Sciatic nerve (tissue), 2 donors: ENCODE data around the gene SMIM24. TPM values are rescaled to one million over a fixed set of nuclear protein-coding genes. Genes with fewer than 3 reads are reported as not detected.
"Not testable (repeated sequence)": the region's sequence is repeated elsewhere in the genome, so short reads cannot be mapped to it uniquely, and the experiment has no call there.

Source experiments
- ATAC-seq: fragments of 200-7000 bp; cut with Tn5 transposase; one replicate; pipeline ENCODE4 v1.9.1; 2020; ENCODE audit warnings: mild to moderate bottlenecking, moderate library complexity
- DNase-seq: peaks from one replicate; pipeline ENCODE4 v3.0.0-alpha.2; 2020; ENCODE audit warnings: low spot score
- intact Hi-C: fragments of 100-400 bp; cut with DNase I; formaldehyde crosslinking; loops from one replicate; pipeline ENCODE4 v1.14.2; 2022
- total RNA-seq: library from RNA; stranded (reverse); fragmentation: NEBNext Ultra II Directional; extraction: Animal tissue kit (Norgen Biotek cat#: 25700); gene quantifications from one replicate; pipeline ENCODE4 v1.2.1, GENCODE V29; 2021
- donor health status: DM: no; HTN: no; CAD: no.
- donor health status: DM: no; HTN: no; CAD: no.

The SMIM24 gene
- total RNA-seq, 1 donor from 2014 or later, result not detected

DNA sequence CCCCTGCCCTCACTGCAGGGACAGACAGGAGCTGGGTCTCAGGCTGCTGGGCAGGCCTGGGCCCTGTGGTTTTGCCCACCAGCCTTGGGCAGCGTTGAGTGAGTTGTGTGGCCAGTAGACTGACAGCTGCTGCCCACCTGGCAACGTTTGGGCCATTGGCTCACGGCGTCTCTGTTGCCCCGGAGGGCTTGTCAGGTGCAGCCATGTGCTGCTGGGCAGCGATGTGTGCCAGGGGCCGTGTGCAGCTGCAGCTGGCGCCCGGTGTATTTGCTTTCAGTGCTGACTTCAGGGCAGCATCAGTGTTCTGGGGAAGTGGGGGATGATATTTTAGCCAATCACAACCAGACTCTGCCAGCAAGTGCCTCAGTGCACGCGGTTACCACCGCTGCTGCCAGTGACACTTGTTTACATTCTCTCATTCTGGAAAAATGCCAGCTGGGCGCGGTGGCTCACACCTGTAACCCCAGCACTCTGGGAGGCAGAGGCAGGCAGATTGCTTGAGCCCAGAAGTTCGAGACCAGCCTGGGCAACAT is 36.4 kb upstream of the SMIM24 start:
- DNase-seq (no peak), ATAC-seq (no peak)
- intact Hi-C loops, result no loop called here

DNA sequence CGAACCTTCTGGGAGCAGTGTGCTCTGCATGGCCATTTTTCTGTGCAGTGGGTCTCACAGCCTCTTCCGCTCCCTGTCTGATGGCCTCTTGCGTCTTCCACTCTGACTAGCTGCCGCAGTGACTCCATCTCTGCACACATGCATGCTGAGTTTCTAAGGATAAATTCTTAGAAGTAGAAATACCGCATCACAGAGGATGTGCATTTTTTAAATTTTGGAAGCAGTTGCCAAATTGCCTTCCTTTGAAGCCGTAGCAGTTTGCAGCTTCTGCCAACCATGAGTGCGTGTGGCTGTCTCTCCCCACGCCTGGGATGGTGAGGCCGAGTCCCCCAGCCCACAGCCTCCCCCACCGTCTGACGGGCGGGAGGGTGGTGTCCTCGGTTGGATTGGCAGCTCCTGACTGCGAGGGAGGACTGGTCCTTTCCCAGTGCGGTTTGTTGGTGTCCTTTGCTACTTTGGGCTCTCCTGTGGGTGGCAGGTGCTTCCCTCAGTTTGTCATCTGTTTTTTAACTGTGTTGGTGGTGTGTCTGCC is 35.6 kb upstream of the SMIM24 start:
- DNase-seq (no peak), ATAC-seq (no peak)
- intact Hi-C loops, result no loop called here

GRCh38 chr19:3514930-3515329 is 34.6 kb upstream of the SMIM24 start:
- DNase-seq (no peak), ATAC-seq (peak; percentile 4)
- intact Hi-C loops, result no loop called here

- ATAC-seq (peak; percentile 5), DNase-seq (no peak)
- intact Hi-C loops, result no loop called here
Measured at GRCh38 chr19:3513229-3514140, 33.2 kb upstream of the SMIM24 start.

DNA sequence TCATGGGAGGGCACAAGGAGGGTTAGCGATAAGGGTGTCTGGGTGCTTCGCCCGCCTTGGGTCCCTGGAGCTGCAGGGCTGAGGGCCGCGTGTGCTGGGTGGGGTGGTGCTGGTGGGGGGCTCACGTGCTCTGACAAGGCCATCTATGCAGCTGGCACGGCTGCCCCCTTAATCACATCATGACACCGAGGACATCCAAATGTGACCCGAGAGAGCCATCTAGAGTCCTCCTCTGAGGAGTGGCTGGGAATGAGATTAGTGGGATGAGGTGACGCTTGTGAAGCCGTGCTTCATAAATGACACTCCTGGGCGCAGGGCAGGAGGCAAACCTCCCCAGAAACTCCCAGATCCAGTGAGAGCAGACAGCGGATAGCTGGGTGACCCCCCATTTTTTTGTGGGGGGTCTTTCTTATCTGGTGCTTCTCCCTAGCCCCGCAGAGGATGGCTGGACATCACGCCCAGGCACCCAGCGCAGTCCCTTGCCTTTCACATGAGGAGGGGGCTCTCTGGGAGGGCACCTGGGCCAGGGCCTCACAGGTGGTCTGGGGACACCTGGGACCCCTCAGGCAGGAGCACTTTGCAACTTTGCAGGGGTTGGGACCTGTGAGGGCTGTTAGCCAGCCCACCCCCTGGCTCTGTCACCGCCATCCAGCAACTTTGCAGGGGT is 32.4 kb upstream of the SMIM24 start:
- ATAC-seq, result no peak
- intact Hi-C loops, result no loop called here
- no peak for DNase-seq

- ATAC-seq (no peak), DNase-seq (no peak)
- intact Hi-C loops, result no loop called here
Measured at GRCh38 chr19:3511506-3512251, 31.4 kb upstream of the SMIM24 start.

- intact Hi-C loops, result no loop called here
- DNase-seq (no peak), ATAC-seq (no peak)
Measured at GRCh38 chr19:3510727-3511126, 30.4 kb upstream of the SMIM24 start.

DNA sequence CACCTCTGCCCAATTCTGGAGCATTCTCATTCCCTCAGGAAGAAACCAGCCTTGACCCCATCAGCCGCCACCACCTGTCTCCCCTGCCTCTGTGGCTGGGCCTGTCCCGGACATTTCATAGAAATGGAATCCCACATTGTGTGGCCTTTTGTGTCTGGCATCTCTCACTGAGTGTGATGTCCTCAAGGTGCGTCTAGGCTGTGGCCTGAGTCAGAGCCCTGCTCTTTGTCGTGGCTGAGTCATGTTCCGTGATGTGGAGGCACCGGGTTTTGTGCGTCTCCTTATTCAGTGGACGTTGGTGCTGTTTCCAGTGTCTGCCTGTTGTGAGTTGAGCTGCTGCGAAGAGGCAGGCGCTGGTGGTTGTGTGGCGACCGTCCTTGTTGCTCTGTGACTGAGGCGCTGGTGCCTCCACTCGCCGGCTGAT is 29.3 kb upstream of the SMIM24 start:
- intact Hi-C loops, result no loop called here
- ATAC-seq, result no peak

GRCh38 chr19:3508771-3509535 is 28.6 kb upstream of the SMIM24 start:
- intact Hi-C loops, result no loop called here
- ATAC-seq, result no peak
- DNase-seq, result no peak

More for the DNA sequence above, 29.3 kb upstream of the SMIM24 start:
- no peak for DNase-seq

DNA sequence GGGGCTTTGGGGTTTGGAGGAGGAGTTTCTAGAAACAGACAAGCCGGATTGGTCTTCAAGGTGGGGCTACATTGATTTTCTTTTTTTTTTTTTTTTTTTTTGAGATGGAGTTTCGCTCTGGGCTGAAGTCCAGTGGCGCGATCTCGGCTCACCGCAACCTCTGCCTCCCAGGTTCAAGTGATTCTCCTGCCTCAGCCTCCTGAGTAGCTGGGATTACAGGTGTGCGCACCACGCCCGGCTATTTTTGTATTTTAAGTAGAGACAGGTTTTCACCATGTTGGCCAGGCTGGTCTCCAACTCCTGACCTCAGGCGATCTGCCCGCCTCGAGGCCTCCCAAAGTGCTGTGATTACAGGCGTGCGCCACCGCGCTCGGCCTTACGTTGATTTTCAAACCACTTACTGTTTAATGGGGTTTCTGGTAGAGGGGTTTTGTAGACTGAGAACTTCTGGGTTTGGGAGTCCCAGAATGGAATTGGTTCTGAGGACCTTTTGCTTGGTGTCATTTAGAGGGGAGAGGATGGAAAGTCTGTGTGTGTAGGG is 27.9 kb upstream of the SMIM24 start:
- DNase-seq, intact Hi-C loops, ATAC-seq: not testable (repeated sequence)

DNA sequence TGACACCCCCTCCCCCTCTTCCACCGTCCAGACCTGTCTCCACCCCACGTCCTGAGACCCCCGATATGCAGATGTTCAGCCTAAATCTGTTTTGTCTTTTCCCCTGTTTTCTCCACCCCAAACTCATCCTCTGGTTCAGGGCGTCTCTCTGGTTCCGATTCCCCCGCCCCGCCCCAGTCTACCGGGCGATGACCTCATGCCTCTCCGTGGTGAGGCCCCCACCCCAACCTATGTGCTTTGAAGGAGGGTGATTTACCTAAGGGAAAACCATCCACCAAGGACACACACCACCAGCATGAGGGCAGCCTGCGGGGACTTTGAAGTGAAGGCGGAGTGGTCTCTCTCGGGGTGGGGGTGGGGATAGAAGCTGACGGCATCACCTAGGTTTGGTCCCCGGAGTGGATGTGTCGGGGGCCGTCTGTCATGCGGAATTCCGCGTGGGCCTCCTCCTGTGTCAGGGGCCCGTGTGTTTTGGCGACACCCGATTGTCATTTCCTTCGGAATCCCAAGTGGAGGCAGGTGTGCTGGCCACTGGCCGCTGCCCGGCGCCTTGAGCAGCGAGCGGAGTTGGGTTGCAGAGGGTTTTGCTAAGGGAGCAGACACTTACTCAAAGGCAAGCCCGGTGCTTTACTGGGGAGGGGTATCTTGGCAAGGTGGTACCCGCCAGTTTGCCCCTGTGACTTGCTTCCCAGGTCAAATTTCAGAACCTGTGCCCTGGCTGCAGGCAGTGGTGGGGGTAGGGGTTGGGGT is 27.2 kb upstream of the SMIM24 start:
- no peak for DNase-seq
- ATAC-seq, result peak; percentile 7
- intact Hi-C loops, result no loop called here

DNA sequence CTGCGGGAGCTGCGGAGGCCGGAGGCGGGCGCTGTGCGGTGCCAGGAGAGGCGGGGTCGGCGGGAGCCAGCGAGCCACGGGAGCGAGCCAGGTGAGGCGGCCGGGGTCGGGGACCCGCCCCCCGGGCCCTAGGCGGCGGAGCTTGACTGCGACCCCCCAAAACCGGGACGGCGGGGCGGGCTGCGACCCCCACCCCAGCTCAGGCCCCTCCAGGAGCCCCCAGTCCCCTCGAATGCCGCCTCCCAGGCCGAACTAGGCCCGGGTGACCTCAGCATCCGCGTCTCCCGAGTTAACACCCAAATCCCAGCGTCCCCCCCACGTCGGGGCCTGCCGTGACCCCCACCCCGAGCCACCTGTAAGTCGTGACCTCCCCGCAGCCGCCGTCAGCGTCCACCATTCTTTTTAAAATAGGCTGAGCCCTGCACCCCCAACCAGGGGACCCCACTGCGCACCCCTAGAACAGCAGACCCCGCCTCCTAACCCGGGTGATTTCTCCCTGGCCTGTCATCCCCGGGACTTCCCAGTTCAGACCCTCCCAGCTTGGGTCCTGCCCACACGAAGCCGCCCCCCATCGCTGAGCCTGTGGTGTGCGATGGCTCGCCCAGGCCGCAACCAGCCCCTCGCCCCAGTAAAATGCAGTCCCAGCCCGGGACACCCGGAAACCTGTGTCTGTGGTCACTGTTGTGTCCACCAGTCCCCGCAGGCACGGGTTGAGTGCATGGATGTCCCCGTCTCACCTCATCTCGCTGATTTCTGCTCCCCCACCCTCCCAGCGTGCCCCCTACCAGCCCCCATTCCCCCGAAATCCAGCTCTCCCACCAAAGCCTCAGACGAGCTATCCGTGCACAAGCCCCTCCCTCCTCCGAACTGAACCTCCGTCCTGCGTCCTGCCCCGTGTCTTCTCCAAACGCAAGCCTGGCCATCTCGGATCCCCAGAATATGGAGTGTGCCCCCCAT is 26.3 kb upstream of the SMIM24 start:
- peak; percentile 6 for ATAC-seq
- intact Hi-C loops, result no loop called here
- peak; percentile 74 for DNase-seq

DNA sequence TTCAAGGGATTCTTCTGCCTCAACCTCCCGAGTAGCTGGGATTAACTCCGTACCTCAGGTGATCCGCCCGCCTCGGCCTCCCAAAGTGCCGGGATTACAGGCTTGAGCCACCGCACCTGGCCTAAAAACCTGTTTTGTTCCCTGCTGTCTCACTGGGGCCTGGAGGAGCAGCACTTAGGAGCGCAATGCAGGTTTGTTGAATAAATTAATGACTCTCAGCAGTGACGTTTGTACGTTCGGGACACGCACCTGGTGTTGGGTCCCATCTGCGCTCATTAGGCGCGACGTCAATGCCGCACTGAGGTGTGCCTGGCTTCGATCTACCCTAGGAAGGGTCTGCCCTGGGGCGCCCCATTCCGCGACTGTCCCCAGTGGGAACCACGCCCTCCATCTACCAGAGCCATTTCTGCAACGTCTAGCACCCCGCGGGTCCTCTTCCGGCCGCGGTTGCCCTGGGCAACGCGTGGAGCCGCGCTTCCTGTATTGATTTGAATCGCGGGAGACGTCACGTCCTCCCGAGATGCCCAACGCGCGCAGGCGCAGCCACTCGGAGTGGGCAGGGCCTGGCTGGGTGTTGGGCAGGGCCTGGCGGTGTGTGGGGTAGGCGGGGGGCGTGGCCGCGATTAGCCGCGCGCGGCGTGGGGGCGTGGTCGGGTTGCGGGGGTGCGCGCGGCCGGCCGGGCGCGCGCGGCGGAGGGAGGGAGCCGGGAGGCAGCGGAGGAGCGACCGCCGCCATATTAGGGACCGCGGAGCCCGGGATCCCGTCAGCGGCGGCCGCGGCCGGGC is 25.5 kb upstream of the SMIM24 start, which contains the start of gene FZR1:
Gene FZR1 (plus strand): TSS at position 714 of the 786 bp plus-strand sequence. CDS start 16,679 bp downstream, outside the sequence.
- peak; percentile 99 for DNase-seq
- intact Hi-C loops, result no loop called here
- ATAC-seq, result peak; percentile 98

DNA sequence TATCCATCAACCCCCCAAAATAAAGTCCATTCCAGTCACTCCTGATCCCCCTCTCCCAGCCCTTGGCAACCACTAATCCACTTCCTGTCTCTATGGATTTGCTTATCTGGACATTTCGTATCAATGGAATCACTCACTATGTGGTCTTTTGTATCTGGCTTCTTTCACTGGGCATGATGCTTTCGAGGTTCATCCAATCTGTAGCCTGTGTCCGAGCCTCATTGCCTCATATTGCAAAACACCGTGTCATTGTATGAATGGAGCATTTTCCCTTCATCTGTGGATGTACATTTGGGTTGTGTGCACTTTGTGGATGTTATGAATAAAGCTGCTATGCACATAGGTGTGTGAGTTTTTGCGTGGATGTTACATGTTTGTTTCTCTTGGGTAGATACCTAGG is 24.4 kb upstream of the SMIM24 start:
- intact Hi-C loops, result no loop called here
- DNase-seq, result no peak
- no peak for ATAC-seq

GRCh38 chr19:3503036-3503572 is 22.8 kb upstream of the SMIM24 start:
- intact Hi-C loops, result no loop called here
- DNase-seq, result no peak
- no peak for ATAC-seq
